GM18526 (cell line): ENCODE measurements around the gene KRTAP10-12.

ENCODE experiments used
- POLR2A ChIP-seq: IDR thresholded peaks from 3 replicates; pipeline ENCODE4 v1.6.1; 2011; ENCODE audit not compliant: insufficient read length; ENCODE audit errors: extremely low read depth

Gene KRTAP10-12

GRCh38 chr21:44727757-44728156, 30.8 kb downstream of the KRTAP10-12 start:
- no peak for TF ChIP-seq POLR2A

- no peak for TF ChIP-seq POLR2A
Measured at GRCh38 chr21:44728716-44729115, 31.7 kb downstream of the KRTAP10-12 start.

- TF ChIP-seq POLR2A, result no peak
Measured at GRCh38 chr21:44729336-44730027, 32.5 kb downstream of the KRTAP10-12 start.

GRCh38 chr21:44730028-44730395, 33.0 kb downstream of the KRTAP10-12 start:
- no peak for TF ChIP-seq POLR2A

DNA sequence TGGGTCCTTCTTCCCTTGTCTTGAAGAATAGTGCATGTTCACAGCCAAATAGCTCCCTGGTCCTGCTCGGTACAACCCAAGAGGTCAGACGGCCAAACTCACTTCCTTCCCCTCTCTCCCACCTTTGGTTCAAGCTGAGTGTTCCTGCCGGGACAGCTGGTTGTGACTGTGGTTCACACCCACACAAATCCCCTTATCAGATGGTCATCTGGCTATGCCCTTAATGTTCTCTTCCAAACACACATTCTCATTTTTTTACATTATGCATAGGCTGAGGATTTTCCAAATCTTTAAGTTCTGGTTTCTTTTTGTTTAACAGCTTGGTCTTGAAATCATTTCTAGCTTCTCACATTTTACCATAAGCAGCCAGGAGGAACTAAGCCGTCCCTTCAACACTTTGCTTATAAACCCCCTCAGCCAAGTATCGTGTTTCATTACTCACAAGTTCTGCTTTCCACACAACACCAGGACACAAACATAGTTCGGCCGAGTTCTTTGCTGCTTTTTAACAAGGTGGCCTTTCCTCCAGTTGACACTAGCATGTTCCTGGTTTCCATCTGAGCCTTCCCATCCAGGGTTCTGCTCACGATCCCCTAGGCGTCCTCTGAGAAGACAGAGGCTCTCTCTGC, 34.1 kb downstream of the KRTAP10-12 start:
- no peak for TF ChIP-seq POLR2A

GRCh38 chr21:44732263-44732662, 35.3 kb downstream of the KRTAP10-12 start:
- no peak for TF ChIP-seq POLR2A

- no peak for TF ChIP-seq POLR2A
Measured at GRCh38 chr21:44732956-44733355, 36.0 kb downstream of the KRTAP10-12 start.

- no peak for TF ChIP-seq POLR2A
Measured at GRCh38 chr21:44734026-44734745, 37.2 kb downstream of the KRTAP10-12 start.

DNA sequence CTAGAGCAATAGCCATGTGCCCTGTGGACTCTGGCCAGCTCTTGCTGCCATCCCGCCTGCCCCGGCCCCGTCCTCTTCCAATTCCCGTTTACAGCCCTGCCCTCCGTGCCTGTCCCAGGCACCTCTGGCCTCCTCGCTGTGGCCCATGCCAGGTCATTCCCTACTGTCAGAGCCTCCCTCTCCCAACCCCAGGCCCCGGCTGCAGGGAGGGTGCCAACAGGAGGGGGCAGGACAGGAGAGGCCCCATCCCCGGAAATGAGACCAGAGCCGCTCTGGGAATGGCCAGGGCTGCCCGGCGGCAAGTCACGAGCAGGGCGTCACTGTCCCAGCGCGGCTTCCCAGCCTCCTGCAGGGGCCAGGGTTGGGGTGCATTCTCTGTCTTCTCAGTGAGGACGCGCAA, 37.9 kb downstream of the KRTAP10-12 start:
- TF ChIP-seq POLR2A, result no peak

DNA sequence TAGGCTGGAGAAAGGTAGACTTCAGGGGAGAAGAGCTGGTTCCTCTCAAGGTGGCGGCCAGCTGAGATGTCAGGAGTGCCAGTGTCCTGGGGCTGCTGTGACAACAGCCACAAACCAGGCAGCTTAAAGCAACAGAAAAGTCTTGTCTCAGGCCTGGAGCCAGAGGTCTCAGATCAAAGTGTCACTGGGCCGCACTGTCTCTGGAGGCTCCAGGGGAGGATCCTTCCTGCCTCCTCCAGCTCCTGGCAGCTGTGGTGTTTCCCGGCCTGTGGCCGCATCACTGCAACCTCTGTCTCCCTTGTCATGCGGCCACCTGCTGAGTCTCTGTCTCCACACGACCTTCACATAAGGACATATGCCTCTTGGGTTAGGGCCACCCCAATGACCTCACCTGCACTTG, 38.8 kb downstream of the KRTAP10-12 start:
- TF ChIP-seq POLR2A, result no peak

GRCh38 chr21:44736291-44737004, 39.5 kb downstream of the KRTAP10-12 start:
- no peak for TF ChIP-seq POLR2A

DNA sequence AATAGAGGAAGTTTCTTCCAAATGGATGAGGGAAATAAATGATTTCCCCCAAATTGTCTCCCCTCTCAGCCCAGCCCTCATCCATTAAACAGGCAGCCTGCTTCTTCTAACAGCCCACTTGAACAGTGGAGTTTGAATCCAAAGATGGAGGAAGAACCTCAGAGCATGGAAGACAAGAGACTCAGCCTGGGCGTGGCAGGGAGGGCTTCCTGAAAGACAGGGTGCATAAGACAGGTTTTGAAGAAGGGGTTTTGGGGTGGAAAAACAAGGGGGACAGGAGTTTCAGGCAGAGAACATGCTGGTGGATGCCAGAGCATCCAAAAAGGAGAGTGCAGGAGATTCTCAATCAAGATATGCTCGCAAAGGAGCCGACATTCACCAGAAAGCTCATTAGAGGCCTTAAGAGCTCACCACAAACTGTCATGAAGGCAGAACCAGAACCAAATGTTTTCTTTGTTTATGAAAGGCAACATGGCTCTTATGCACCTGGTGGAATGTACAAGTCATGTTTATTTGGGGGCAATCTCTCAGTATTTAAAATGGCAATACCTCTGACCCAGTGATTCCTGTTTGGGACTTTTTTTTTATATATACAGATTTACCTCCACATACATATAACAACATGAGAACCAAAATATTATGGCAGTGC, 40.9 kb downstream of the KRTAP10-12 start:
- TF ChIP-seq POLR2A, result no peak

- TF ChIP-seq POLR2A, result no peak
Measured at GRCh38 chr21:44738621-44739020, 41.6 kb downstream of the KRTAP10-12 start.

DNA sequence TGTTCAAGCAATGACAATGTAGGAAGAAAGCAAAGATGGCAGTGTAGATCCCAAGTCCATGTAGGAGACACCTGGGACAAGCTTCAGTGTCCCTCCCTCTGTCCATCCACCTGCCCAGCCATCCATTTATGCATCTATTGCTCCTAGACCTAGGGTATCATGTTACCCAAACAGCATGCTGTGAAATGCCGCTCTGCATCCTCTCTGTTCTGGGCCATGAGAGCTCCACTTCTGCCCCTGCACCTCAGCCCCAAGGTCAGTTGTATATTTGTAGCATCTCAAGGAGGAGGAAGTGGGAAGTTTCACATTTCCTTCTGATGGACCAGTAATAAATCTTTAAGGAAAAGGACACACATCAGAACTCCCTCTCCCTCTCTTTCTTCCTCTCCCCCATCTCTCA, 42.3 kb downstream of the KRTAP10-12 start:
- no peak for TF ChIP-seq POLR2A

DNA sequence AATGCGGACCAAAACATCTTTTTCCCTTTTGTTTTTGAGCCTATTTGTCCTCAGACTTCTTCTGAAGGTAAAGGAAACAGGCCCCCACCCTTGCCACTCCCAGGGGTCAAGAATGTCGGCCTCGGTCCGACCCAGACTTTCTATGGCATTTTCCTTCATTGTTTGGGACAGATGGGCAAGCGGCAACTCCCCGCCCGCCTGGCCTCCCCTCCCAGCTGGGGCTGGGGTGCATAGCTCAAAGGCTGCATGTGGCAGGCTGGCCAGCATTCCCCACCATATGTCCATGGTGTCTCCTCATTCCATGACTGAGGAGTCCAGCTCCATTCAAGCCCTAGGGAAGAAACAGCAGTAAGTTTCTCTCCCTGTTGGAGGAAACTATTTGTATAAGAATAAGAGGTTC, 43.8 kb downstream of the KRTAP10-12 start:
- TF ChIP-seq POLR2A, result no peak
